KMS-11 (cell line): ENCODE measurements around the gene PTX4.

ENCODE experiments used
- H2AFZ ChIP-seq: fragments of 200-600 bp; sonication (generic); 2 replicates; pipeline ENCODE4 v1.6.1; 2016; ENCODE audit warnings: antibody characterized with exemption, mixed run types, low read depth
- H3K27ac ChIP-seq: fragments of 200-600 bp; sonication (generic); 2 replicates; pipeline ENCODE4 v1.6.1; 2016; ENCODE audit warnings: mild to moderate bottlenecking, mixed run types
- H3K27me3 ChIP-seq: fragments of 200-600 bp; sonication (generic); 2 replicates; pipeline ENCODE4 v1.6.1; 2017; ENCODE audit warnings: mild to moderate bottlenecking, low read depth, mixed run types, moderate library complexity; ENCODE audit not compliant: insufficient read depth
- H3K36me3 ChIP-seq: fragments of 200-600 bp; sonication (generic); 2 replicates; pipeline ENCODE4 v1.6.1; 2017; ENCODE audit warnings: mild to moderate bottlenecking, mixed run types; ENCODE audit not compliant: insufficient read depth
- H3K4me1 ChIP-seq: fragments of 200-600 bp; sonication (generic); 2 replicates; pipeline ENCODE4 v1.6.1; 2016; ENCODE audit warnings: mild to moderate bottlenecking, low read depth, mixed run types; ENCODE audit not compliant: poor library complexity, severe bottlenecking
- H3K4me2 ChIP-seq: fragments of 200-600 bp; sonication (generic); 2 replicates; pipeline ENCODE4 v1.7.0; 2016; ENCODE audit warnings: mild to moderate bottlenecking, mixed run types
- H3K4me3 ChIP-seq: fragments of 200-600 bp; sonication (generic); IDR thresholded peaks from 2 replicates; pipeline ENCODE4 v1.6.1; 2017; ENCODE audit warnings: low read depth, low read length, mixed read lengths; ENCODE audit not compliant: insufficient read depth
- H3K79me2 ChIP-seq: fragments of 200-600 bp; sonication (generic); 2 replicates; pipeline ENCODE4 v1.6.1; 2016; ENCODE audit warnings: low read depth, mixed run types; ENCODE audit not compliant: insufficient read depth
- H3K9ac ChIP-seq: fragments of 200-600 bp; sonication (generic); 2 replicates; pipeline ENCODE4 v1.6.1; 2016; ENCODE audit warnings: mild to moderate bottlenecking, mixed run types
- H4K20me1 ChIP-seq: fragments of 200-600 bp; sonication (generic); 2 replicates; pipeline ENCODE4 v1.6.1; 2016; ENCODE audit warnings: mild to moderate bottlenecking, mixed run types; ENCODE audit not compliant: insufficient read depth
- TF ChIP-seq, protein P1 (sequence below): fragments of 200-600 bp; sonication (generic); conservative IDR thresholded peaks from 2 replicates; pipeline ENCODE4 v1.6.1; 2017; ENCODE audit warnings: low read depth, mild to moderate bottlenecking, antibody characterized with exemption, low read length, moderate library complexity, mixed read lengths

The PTX4 gene

DNA sequence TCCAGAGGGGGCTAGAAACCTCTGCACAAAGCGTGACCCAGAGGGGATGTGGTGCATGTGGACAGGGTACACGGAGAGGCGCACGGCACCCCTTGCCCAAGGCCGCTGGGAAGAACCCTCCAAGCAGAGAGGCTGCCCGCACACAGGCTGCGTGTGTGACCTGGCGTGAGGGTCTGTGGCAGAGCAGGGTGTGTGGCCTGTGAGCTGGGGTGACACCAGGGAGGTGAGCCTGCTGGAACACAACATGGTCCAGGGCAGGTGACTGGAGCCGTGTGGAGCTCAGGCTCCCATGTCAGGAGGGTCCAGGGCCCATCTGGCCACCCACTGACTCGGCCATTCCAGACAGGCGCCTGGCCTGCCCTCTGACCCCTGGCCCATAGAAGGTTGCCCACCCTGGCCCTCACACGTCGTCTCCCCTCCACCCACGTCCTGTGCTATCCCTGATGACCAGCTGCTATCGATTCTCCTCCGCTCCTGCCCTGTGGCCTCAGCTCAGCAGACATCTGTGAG lies 29.9 kb upstream of the PTX4 start:
- no peak overlapping the region for H3K27ac ChIP-seq
- no peak overlapping the region for H2AFZ ChIP-seq
- no peaks in the 10 kb centered on the region; the same call in 1 of the 2 replicates for H3K27me3 ChIP-seq
- H3K4me2 ChIP-seq = no peak overlapping the region
- no peaks in the 10 kb centered on the region for H3K79me2 ChIP-seq
- H4K20me1 ChIP-seq = no peaks in the 10 kb centered on the region
- no peaks in the 10 kb centered on the region for H3K36me3 ChIP-seq
- H3K4me3 ChIP-seq = no peak overlapping the region
- no peak overlapping the region for H3K9ac ChIP-seq
- TF ChIP-seq, protein P1, sequence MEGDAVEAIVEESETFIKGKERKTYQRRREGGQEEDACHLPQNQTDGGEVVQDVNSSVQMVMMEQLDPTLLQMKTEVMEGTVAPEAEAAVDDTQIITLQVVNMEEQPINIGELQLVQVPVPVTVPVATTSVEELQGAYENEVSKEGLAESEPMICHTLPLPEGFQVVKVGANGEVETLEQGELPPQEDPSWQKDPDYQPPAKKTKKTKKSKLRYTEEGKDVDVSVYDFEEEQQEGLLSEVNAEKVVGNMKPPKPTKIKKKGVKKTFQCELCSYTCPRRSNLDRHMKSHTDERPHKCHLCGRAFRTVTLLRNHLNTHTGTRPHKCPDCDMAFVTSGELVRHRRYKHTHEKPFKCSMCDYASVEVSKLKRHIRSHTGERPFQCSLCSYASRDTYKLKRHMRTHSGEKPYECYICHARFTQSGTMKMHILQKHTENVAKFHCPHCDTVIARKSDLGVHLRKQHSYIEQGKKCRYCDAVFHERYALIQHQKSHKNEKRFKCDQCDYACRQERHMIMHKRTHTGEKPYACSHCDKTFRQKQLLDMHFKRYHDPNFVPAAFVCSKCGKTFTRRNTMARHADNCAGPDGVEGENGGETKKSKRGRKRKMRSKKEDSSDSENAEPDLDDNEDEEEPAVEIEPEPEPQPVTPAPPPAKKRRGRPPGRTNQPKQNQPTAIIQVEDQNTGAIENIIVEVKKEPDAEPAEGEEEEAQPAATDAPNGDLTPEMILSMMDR = no peak
- no peaks in the 10 kb centered on the region for H3K4me1 ChIP-seq

DNA sequence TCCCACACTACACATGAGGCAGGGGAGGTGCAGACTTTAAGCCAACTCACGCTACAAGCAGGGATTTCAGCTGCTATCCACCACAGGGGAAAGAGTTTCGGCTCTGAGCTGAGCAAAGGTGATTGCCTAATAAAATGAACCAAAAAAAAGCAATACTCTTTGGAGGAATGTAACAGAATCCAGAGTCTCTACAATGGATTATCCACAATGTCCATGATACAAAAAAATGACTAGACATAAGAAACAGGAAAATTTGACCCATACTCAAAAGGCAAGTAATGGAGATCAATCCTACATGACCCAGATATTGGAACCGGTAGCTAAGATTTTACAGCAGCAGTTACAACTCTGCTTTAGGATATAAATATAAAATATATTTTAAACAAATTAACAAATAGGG lies 25.8 kb upstream of the PTX4 start:
- Histone ChIP-seq H4K20me1 (no peaks in the 10 kb centered on the region), H3K79me2 (no peaks in the 10 kb centered on the region), H3K4me1 (no peaks in the 10 kb centered on the region), H3K27ac (no peak overlapping the region), H3K4me2 (no peak overlapping the region), H2AFZ (no peak overlapping the region), H3K27me3 (no peaks in the 10 kb centered on the region), H3K4me3 (no peak overlapping the region), H3K36me3 (no peaks in the 10 kb centered on the region), H3K9ac (no peak overlapping the region)
- TF ChIP-seq, protein P1 = no peak

DNA sequence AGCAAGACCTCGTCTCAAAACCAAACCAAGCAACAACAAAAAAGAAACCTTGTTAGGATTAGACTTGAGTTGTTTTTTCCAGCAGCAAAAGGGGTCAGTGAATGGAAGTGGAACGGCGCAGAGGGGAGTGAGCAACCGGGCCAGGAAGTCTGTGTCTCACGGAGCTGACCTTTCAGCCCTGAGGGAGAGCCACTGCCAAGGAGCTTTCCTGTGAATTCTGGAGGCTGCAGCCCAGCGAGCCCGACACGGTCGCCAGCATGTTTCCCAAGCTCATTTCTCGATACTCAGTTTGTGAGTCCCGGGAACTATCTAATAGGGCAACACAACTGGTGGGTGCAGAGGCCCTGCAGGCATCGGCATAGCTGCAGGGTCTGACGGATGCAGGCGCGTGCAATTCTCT lies 24.0 kb upstream of the PTX4 start:
- no peak overlapping the region for H3K4me3 ChIP-seq
- H3K27ac ChIP-seq = no peak overlapping the region
- no peak overlapping the region for H2AFZ ChIP-seq
- no peaks in the 10 kb centered on the region for H3K36me3 ChIP-seq
- H3K27me3 ChIP-seq = no peaks in the 10 kb centered on the region
- TF ChIP-seq, protein P1 = no peak
- H3K4me1 ChIP-seq = no peaks in the 10 kb centered on the region
- H3K4me2 ChIP-seq = no peak overlapping the region
- H3K79me2 ChIP-seq = no peaks in the 10 kb centered on the region
- no peak overlapping the region for H3K9ac ChIP-seq
- no peaks in the 10 kb centered on the region for H4K20me1 ChIP-seq

DNA sequence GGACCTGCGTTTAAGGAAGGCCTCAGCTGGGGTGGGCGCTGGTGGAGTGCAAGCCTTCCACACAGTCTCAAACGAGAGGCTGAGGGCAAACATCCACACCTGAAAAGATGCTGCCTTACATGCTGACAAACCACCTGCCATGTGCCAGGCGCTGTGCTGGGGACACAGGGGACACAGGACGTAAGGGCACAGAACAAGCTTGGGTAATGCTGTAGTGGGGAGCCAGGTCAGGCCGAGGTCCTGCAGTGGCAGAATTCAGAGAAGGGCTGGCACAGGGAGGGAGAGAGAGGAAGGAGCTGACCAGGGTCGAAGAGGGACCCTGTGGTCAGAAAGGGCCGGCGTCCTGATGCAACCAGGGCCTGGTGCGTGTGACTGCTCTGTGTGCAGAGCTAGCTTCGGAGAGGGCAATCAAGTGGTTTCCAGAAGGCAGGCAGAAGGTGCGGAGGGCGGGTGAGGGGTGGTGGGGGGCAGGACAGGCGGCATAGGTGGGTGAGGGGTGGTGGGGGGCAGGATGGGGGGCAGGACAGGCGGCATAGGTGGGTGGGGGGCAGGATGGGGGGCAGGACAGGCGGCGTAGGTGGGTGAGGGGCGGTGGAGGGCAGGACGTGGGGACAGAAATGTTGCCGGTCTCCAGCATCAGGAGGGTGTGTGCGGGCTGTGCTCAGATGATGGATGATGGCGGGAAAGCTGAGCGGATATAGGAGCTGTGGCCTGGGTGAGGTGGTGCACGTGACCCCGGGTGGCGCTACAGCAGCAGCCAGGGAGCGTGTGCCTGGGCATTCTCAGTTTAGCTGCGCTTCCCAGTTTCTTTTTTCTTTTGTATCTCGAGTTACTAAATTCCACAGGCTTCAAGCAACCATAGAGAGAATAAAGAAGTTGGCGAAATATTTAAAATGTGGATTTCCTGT lies 23.2 kb upstream of the PTX4 start:
- Histone ChIP-seq H3K27me3 (no peaks in the 10 kb centered on the region), H3K4me2 (no peak overlapping the region), H4K20me1 (no peaks in the 10 kb centered on the region), H2AFZ (no peak overlapping the region), H3K4me3 (no peak overlapping the region), H3K36me3 (no peaks in the 10 kb centered on the region), H3K27ac (no peak overlapping the region), H3K9ac (no peak overlapping the region), H3K4me1 (no peaks in the 10 kb centered on the region), H3K79me2 (no peaks in the 10 kb centered on the region)
- TF ChIP-seq, protein P1 = no peak
